Common myeloid progenitor, CD34-positive (primary cell): ENCODE results near the gene NRDC.

ENCODE experiments used
- CTCF ChIA-PET: fragments of 350-600 bp; sonication (Branson Sonifier 250); formaldehyde crosslinking; loops from one replicate; lab custom pipeline; 2021; ENCODE audit warnings: antibody characterized with exemption; lab: Charles Lee
- POLR2A ChIA-PET: fragments of 350-600 bp; sonication (Branson Sonifier 250); formaldehyde crosslinking; loops from one replicate; lab custom pipeline; 2021; ENCODE audit warnings: antibody characterized with exemption; lab: Charles Lee
- DNase-seq, 3 donors: peaks; one replicate each; pipeline versions ENCODE4 v3.0.0 to v3.0.0-alpha.2; 2013
- H3K27ac ChIP-seq, 2 experiments: 1 replicate in 1 of 2; 2 replicates in 1 of 2; pipeline ENCODE4 v1.7.0; 2013; ENCODE audit warnings: inconsistent platforms in 2 of 2, low read length in 2 of 2, mild to moderate bottlenecking in 2 of 2, low read depth in 1 of 2, moderate library complexity in 1 of 2; ENCODE audit not compliant: severe bottlenecking in 2 of 2, insufficient read depth in 1 of 2, poor library complexity in 1 of 2
- H3K27me3 ChIP-seq, 5 experiments: replicated peaks in 2 of 5; 1 replicate in 3 of 5; 2 replicates in 2 of 5; pipeline versions ENCODE4 v1.6.1 to v1.7.0; 2013; ENCODE audit warnings: low read length in 4 of 5, mild to moderate bottlenecking in 2 of 5, moderate library complexity in 2 of 5, inconsistent platforms in 1 of 5; ENCODE audit not compliant: insufficient read depth in 5 of 5, control insufficient read depth in 4 of 5
- H3K36me3 ChIP-seq, 4 experiments: 1 replicate in 2 of 4; 2 replicates in 2 of 4; pipeline versions ENCODE4 v1.6.1 to v1.7.0; 2013; ENCODE audit warnings: low read length in 3 of 4, control low read depth in 1 of 4, mild to moderate bottlenecking in 1 of 4; ENCODE audit not compliant: control insufficient read depth in 4 of 4, insufficient read depth in 4 of 4
- H3K4me1 ChIP-seq, 4 experiments: 1 replicate in 3 of 4; 2 replicates in 1 of 4; pipeline versions ENCODE4 v1.6.1 to v1.7.1; 2013; ENCODE audit warnings: low read length in 3 of 4, mild to moderate bottlenecking in 3 of 4, control low read depth in 1 of 4, inconsistent platforms in 1 of 4, moderate library complexity in 1 of 4; ENCODE audit not compliant: control insufficient read depth in 4 of 4, insufficient read depth in 4 of 4; ENCODE audit errors: control extremely low read depth in 1 of 4
- H3K4me3 ChIP-seq, 7 experiments: 1 replicate in 4 of 7; 2 replicates in 3 of 7; pipeline versions ENCODE4 v1.5.1 to v1.7.0; 2013; ENCODE audit warnings: mild to moderate bottlenecking in 7 of 7, low read length in 6 of 7, moderate library complexity in 6 of 7, inconsistent platforms in 2 of 7, low read depth in 2 of 7, control low read depth in 1 of 7; ENCODE audit not compliant: insufficient read depth in 4 of 7, control insufficient read depth in 1 of 7; ENCODE audit errors: extremely low read depth in 1 of 7
- H3K9me3 ChIP-seq, 5 experiments: 1 replicate in 4 of 5; 2 replicates in 1 of 5; pipeline versions ENCODE4 v1.6.1 to v1.7.1; 2013; ENCODE audit warnings: low read length in 4 of 5, mild to moderate bottlenecking in 2 of 5, inconsistent platforms in 1 of 5, low read depth in 1 of 5, moderate library complexity in 1 of 5; ENCODE audit not compliant: control insufficient read depth in 4 of 5, insufficient read depth in 2 of 5; ENCODE audit errors: control extremely low read depth in 1 of 5
- WGBS: methylation state at CpG from one replicate; pipeline ENCODE4 v1.1.5; 2013; ENCODE audit not compliant: insufficient coverage; 5-methylcytosine and 5-hydroxymethylcytosine counted together

The NRDC gene

DNA sequence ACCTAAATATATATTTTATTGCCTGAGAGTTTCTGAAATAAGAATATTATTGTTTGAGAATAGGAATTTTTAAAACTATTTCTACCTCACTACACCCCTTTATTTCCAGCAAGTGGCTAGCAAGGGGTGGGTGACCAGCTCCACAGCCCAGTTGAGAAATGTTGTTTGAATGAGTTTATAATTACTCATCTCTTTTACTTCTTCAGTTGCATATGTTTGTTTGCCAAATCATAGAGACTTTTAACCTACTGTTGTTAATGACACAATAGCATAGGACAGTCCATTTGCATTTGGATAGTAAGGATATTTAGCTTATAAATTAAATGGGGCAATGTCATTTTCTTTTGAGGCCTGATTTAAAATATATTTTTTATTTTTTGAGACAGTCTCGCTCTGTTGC is 127.8 kb downstream of the NRDC start:
- H3K4me3 ChIP-seq: no peak overlapping the region
- CTCF ChIA-PET: interaction anchor here (0.7 to 1.4 kb wide), 3 partner anchors 12 to 18 kb away, joined by 3 to 4 read pairs (median 4); no protein-coding TSS in a partner anchor
- 100% methylated on average over 1 of the region's 1 CpG for WGBS
- DNase-seq: no peak
- peak overlapping the region in 1 of 2 experiments; percentile 14 for H3K27ac ChIP-seq
- peaks cover 0 to 4% (median 3%) of the 10 kb centered on the region in 5 experiments for H3K9me3 ChIP-seq
- peaks cover 0 to 5% (median 2%) of the 10 kb centered on the region in 4 experiments for H3K4me1 ChIP-seq
- H3K36me3 ChIP-seq: peaks cover 6 to 35% (median 26%) of the 10 kb centered on the region in 4 experiments
- POLR2A ChIA-PET: no interaction called here
- H3K27me3 ChIP-seq: no peaks in the 10 kb centered on the region

DNA sequence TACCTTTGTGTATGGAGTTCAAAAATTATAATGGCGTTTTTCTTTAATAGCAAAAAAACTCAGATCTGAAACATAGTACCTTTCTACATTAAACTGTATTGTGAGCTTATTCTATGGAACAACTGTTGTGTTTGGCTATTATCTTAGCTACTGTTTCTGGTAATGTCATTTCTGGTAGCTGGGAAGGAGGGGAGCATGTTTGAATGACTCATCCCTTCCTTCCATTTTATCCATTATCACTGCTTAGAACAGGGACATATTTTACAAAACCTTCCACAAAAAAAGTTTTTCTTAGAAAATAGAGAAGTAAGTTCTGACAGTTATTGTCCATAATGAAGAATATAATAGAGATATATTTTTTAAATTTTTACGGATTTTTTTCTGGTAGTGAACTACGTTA is 128.3 kb downstream of the NRDC start:
- peaks cover 0 to 4% (median 3%) of the 10 kb centered on the region in 5 experiments for H3K9me3 ChIP-seq
- peak in 2 of 3 donors; percentile 50 to 53 for DNase-seq
- H3K4me3 ChIP-seq: no peak overlapping the region
- CTCF ChIA-PET: interaction anchor here (1.4 kb wide), 1 partner anchor 16 kb away, joined by 4 read pairs; no protein-coding TSS in a partner anchor
- peak overlapping the region in 1 of 2 experiments; percentile 37 for H3K27ac ChIP-seq
- WGBS: no CpG with 5 or more reads among the region's 3 CpGs
- no peaks in the 10 kb centered on the region for H3K27me3 ChIP-seq
- POLR2A ChIA-PET: no interaction called here
- H3K36me3 ChIP-seq: peaks cover 4 to 31% (median 22%) of the 10 kb centered on the region in 4 experiments
- peaks cover 0 to 5% (median 2%) of the 10 kb centered on the region in 4 experiments for H3K4me1 ChIP-seq

DNA sequence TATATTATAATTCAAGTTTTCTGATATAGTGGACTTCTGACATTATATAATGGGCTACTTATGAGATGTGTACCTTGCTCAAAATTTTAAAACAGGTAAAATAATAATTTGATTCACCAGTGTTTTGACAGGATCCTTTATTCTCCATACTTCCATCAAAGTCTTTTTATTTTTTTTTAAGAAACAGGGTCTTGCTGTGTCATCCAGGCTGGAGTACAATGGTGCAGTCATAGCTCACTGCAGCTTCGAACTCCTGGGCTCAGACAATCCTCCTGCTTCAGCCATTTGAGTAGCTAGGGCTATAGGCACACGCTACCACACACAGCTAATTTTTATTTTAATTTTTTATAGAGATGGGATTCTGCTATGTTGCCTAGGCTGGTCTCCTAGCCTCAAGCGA is 129.4 kb downstream of the NRDC start:
- WGBS: no CpG with 5 or more reads among the region's 3 CpGs
- Histone ChIP-seq H3K9me3 (peaks cover 0 to 4% (median 3%) of the 10 kb centered on the region in 5 experiments), H3K27ac (no peak overlapping the region), H3K4me3 (no peak overlapping the region), H3K27me3 (no peaks in the 10 kb centered on the region), H3K36me3 (peaks cover 2 to 25% (median 17%) of the 10 kb centered on the region in 4 experiments), H3K4me1 (peaks cover 0 to 5% (median 2%) of the 10 kb centered on the region in 4 experiments)
- no peak for DNase-seq
- POLR2A ChIA-PET: no interaction called here
- CTCF ChIA-PET: interaction anchor here (1.1 to 1.4 kb wide), 2 partner anchors 9 to 17 kb away, joined by 3 to 4 read pairs; no protein-coding TSS in a partner anchor

DNA sequence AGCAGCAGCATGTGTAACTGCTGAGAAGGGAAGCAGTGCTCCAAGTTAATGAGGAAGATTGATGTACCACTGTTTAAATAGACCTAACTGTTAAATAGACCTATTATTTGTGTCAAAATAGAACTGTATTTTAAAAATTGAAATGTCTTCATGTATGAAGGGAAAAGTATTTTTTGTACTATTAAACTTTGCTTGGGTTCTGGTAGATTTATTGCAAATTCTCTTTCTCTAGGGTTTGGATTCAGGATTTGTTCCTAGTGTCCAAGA is 133.3 kb downstream of the NRDC start:
- ChIA-PET POLR2A (no interaction called here), CTCF (no interaction called here)
- H3K27ac ChIP-seq: no peak overlapping the region
- H3K27me3 ChIP-seq: no peaks in the 10 kb centered on the region
- peaks cover 0 to 10% (median 5%) of the 10 kb centered on the region in 4 experiments for H3K4me1 ChIP-seq
- H3K9me3 ChIP-seq: no peaks in the 10 kb centered on the region
- no peak overlapping the region for H3K4me3 ChIP-seq
- no peak for DNase-seq
- H3K36me3 ChIP-seq: peaks cover 0 to 10% (median 4%) of the 10 kb centered on the region in 4 experiments

DNA sequence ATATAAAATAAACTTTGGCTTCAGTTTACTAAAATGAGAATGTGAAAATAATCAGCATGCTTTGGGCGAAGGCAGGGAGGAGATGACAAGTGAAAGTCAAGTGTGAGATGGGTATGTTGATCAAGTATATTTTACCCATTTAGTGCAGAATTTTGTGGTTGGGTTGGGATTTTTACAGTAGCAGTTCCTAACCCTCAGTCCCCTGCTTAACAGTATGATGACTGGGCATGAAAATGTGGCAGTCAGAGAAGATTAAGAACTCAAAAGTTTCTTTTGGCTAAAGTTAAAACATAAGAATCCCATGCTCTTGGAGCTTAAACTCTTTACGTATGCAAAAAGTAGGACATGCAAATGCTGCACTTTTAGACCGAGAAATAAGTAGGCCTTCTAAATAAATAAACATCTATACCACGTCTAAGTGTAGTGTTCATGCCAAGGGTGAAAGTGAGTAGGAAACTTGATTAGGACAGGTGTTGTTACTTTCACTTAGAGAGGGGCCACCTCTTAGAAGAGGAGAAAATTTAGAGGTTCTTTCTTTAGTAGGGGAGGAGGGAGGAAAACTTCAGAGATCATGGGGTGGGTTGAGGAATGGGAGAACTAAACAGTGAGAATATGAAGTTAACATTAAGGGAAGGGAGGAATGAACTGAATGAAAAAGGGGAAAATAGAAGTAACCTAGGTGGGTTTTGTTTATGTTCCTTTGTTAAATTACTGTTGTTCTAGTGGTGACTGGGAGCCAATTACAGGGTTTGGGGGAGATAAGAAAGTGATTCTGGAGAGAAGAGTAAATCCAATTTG is 133.8 kb downstream of the NRDC start:
- H3K4me1 ChIP-seq: peaks cover 0 to 8% (median 3%) of the 10 kb centered on the region in 4 experiments
- H3K27ac ChIP-seq: no peak overlapping the region
- H3K36me3 ChIP-seq: peaks cover 0 to 10% (median 4%) of the 10 kb centered on the region in 4 experiments
- no peaks in the 10 kb centered on the region for H3K9me3 ChIP-seq
- CTCF ChIA-PET: no interaction called here
- H3K4me3 ChIP-seq: no peak overlapping the region
- DNase-seq: no peak
- whole genome bisulfite sequencing: 86% methylated on average over 1 of the region's 4 CpGs
- POLR2A ChIA-PET: no interaction called here
- no peaks in the 10 kb centered on the region for H3K27me3 ChIP-seq

DNA sequence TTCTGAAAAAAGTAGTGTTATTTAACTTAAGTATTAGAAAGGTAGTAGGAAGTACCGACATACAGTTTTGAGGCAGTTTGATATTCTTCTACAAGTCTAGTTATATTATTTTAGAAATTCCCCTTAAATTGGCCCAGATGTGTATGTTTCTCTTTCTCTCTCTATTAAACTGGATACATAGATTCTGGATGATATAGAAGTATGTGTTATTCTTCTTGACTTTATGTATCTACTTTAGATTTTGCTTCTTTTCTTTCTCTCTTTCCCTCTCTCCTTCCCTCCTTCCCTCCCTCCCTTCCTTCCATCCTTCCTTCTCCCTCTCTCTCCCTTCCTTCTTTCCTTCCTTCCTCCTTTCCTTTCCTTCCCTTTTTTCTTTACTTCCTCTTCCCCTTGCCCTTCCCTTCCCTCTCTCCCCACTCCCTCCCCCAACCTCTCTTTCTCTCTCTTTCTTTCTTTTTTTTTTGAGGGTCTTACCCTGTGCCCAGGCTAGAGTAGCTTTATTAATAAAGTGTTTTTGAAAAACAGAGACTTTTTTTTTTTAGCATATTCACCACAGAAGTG is 137.3 kb downstream of the NRDC start:
- WGBS: no CpG with 5 or more reads among the region's 1 CpG
- Histone ChIP-seq H3K27ac (no peak overlapping the region), H3K36me3 (peaks cover 0 to 3% (median 0%) of the 10 kb centered on the region in 4 experiments), H3K4me1 (peaks cover 0 to 20% (median 10%) of the 10 kb centered on the region in 4 experiments), H3K9me3 (no peaks in the 10 kb centered on the region), H3K27me3 (no peaks in the 10 kb centered on the region), H3K4me3 (no peak overlapping the region)
- CTCF ChIA-PET: interaction anchor here (0.5 to 3.1 kb wide), 4 partner anchors 10 to 212 kb away, joined by 3 to 12 read pairs (median 4); no protein-coding TSS in a partner anchor
- POLR2A ChIA-PET: interaction anchor here (0.6 to 0.8 kb wide), 2 partner anchors 11 to 298 kb away, joined by 3 to 4 read pairs; no protein-coding TSS in a partner anchor
- no peak for DNase-seq
